Colonic mucosa (tissue), 4 donors: ENCODE data around the gene CORT. TPM values are rescaled to one million over a fixed set of nuclear protein-coding genes. Genes with fewer than 3 reads are reported as not detected.

Experiments used
- DNase-seq: peaks from one replicate; pipeline ENCODE4 v3.0.0-alpha.2; 2020
- H3K27ac ChIP-seq: fragments of 200-600 bp; one replicate; pipeline ENCODE4 v1.8.0; 2021
- H3K27me3 ChIP-seq: fragments of 200-600 bp; one replicate; pipeline ENCODE4 v1.8.0; 2021
- H3K36me3 ChIP-seq: fragments of 200-600 bp; one replicate; pipeline ENCODE4 v1.8.0; 2021
- H3K4me1 ChIP-seq: fragments of 200-600 bp; one replicate; pipeline ENCODE4 v1.8.0; 2021; ENCODE audit warnings: mild to moderate bottlenecking
- H3K4me3 ChIP-seq: fragments of 200-600 bp; one replicate; pipeline ENCODE4 v1.8.0; 2021
- H3K9ac ChIP-seq, 2 donors: one replicate each; pipeline ENCODE4 v1.7.0; 2013; ENCODE audit warnings: control low read depth in 2 of 2, low read depth in 2 of 2, low read length in 2 of 2
- H3K9me3 ChIP-seq: fragments of 200-600 bp; one replicate; pipeline ENCODE4 v1.8.0; 2021
- CTCF ChIP-seq: fragments of 200-600 bp; IDR thresholded peaks from one replicate; pipeline ENCODE4 v1.8.0; 2022; ENCODE audit warnings: antibody characterized with exemption, mild to moderate bottlenecking
- intact Hi-C: fragments of 100-400 bp; cut with DNase I; formaldehyde crosslinking; loops from one replicate; pipeline ENCODE4 v1.14.1; 2022
- total RNA-seq, 2 donors: library from RNA; stranded (reverse); fragmentation: NEBNext Ultra II Directional in 1 of 2; extraction: Animal tissue kit (Norgen Biotek cat#: 25700) in 1 of 2; gene quantifications; one replicate each; pipeline ENCODE4 v1.2.1, GENCODE V29; 2021
- donor health status: healthy.
- donor health status: DM: no; HTN: no; CAD: no.
- donor health status: DM: no; HTN: no; CAD: no.

Gene CORT
- total RNA-seq, 2 donors from 2014 or later, result 0.44 TPM; not detected in 1

GRCh38 chr1:10459184-10459583 lies 9.4 kb downstream of the CORT start:
- Histone ChIP-seq H3K4me3 (no peak overlapping the region), H3K27ac (no peak overlapping the region), H3K36me3 (peaks cover 6% of the 10 kb centered on the region), H3K9ac (no peak overlapping the region), H3K27me3 (no peaks in the 10 kb centered on the region), H3K9me3 (no peaks in the 10 kb centered on the region), H3K4me1 (no peaks in the 10 kb centered on the region)
- no peak for TF ChIP-seq CTCF
- no peak for DNase-seq
- intact Hi-C loops, result no loop called here

- Histone ChIP-seq H3K4me1 (peaks cover 6% of the 10 kb centered on the region), H3K9ac (no peak overlapping the region), H3K27ac (no peak overlapping the region), H3K27me3 (no peaks in the 10 kb centered on the region), H3K4me3 (no peak overlapping the region), H3K36me3 (peaks cover 6% of the 10 kb centered on the region), H3K9me3 (no peaks in the 10 kb centered on the region)
- TF ChIP-seq CTCF, result no peak
- intact Hi-C loops, result no loop called here
- no peak for DNase-seq
Observed at GRCh38 chr1:10467078-10467477, 17.2 kb downstream of the CORT start.

GRCh38 chr1:10470043-10470442 lies 20.2 kb downstream of the CORT start:
- H3K9ac ChIP-seq, result no peak overlapping the region
- no peak for TF ChIP-seq CTCF
- H3K4me1 ChIP-seq, result peaks cover 6% of the 10 kb centered on the region
- H3K36me3 ChIP-seq, result no peaks in the 10 kb centered on the region
- DNase-seq, result no peak
- H3K27me3 ChIP-seq, result no peaks in the 10 kb centered on the region
- no peak overlapping the region for H3K27ac ChIP-seq
- intact Hi-C loops, result no loop called here
- no peak overlapping the region for H3K4me3 ChIP-seq
- H3K9me3 ChIP-seq, result no peaks in the 10 kb centered on the region

GRCh38 chr1:10471411-10472219 lies 21.8 kb downstream of the CORT start:
- no peaks in the 10 kb centered on the region for H3K27me3 ChIP-seq
- no peaks in the 10 kb centered on the region for H3K9me3 ChIP-seq
- no peaks in the 10 kb centered on the region for H3K36me3 ChIP-seq
- peak overlapping the region; percentile 31 for H3K27ac ChIP-seq
- intact Hi-C loops, result no loop called here
- no peak for TF ChIP-seq CTCF
- H3K4me3 ChIP-seq, result peak overlapping the region; percentile 79
- H3K4me1 ChIP-seq, result peaks cover 12% of the 10 kb centered on the region
- H3K9ac ChIP-seq, result peak overlapping the region; percentile 66 to 83
- DNase-seq, result no peak

- peak within 1 kb of the TSS; percentile 66 to 83 for H3K9ac ChIP-seq
- peak within 1 kb of the TSS; percentile 31 for H3K27ac ChIP-seq
- no peaks in the 10 kb centered on the region for H3K36me3 ChIP-seq
- H3K4me3 ChIP-seq, result peak within 1 kb of the TSS; percentile 79
- peaks cover 12% of the 10 kb centered on the region for H3K4me1 ChIP-seq
- H3K27me3 ChIP-seq, result no peaks in the 10 kb centered on the region
- no peak for TF ChIP-seq CTCF
- intact Hi-C loops, result no loop called here
- DNase-seq, result peak; percentile 96
- H3K9me3 ChIP-seq, result no peaks in the 10 kb centered on the region
Observed at GRCh38 chr1:10472220-10473144, 22.7 kb downstream of the CORT start, which contains the start of gene DFFA. Gene DFFA (minus strand): TSS chr1:10472529. CDS start chr1:10472458, 71 bp downstream.
